ENCODE measurements around the gene AHNAK2. TPM values are rescaled to one million over a fixed set of nuclear protein-coding genes. Genes with fewer than 3 reads are reported as not detected.

Gene AHNAK2
- total and polyA plus RNA-seq, 4 donors = 3.5 to 26.6 (median 8.1) TPM

DNA sequence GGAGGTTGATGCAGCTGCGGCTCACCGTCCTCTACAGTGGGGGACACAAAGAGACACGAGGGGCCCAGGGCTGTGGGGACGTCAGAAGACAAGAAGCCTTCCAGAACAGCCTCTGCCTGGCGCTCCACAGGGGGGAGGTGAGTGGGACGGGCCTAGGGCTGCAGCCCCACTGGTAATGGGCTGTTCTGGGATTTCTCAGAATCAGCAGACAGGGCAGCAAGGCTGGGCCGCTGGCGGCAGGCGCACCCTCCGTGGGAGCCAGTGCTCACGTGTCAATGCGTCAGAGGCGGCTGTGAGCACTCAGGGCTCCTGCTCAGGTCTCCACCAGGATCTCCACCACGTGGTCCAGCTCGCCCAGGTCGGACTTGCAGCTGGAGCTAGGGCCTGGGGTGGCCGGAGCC lies 32.7 kb upstream of the AHNAK2 start:
- DNase-seq = no peak
- 85 to 86% methylated on average over 15 to 17 of the region's 17 CpGs for WGBS, 2 donors
- Histone ChIP-seq H3K27ac (ENCODE audit: low read depth in 1 of 2, low read length in 1 of 2) (no peak overlapping the region), H3K27me3 (ENCODE audit: control insufficient read depth in 3 of 3, insufficient read depth in 3 of 3, low read length in 2 of 3) (no peaks in the 10 kb centered on the region), H3K36me3 (ENCODE audit: control insufficient read depth in 4 of 4, insufficient read depth in 4 of 4, low read length in 4 of 4) (peaks cover 0 to 18% (median 9%) of the 10 kb centered on the region in 4 donors), H3K4me1 (ENCODE audit: control insufficient read depth in 5 of 5, insufficient read depth in 5 of 5, low read length in 5 of 5) (peaks cover 0 to 24% (median 11%) of the 10 kb centered on the region in 5 donors), H3K9me3 (ENCODE audit: control insufficient read depth in 4 of 4, insufficient read depth in 3 of 4, low read length in 3 of 4) (peaks cover 0 to 2% (median 0%) of the 10 kb centered on the region in 4 donors), H3K9ac (ENCODE audit: insufficient read depth in 1 of 2, low read length in 2 of 2) (no peak overlapping the region), H3K4me3 (no peak overlapping the region)
- ATAC-seq (ENCODE audit: insufficient read depth, low FRiP score) = no peak
- TF ChIP-seq, protein P1, sequence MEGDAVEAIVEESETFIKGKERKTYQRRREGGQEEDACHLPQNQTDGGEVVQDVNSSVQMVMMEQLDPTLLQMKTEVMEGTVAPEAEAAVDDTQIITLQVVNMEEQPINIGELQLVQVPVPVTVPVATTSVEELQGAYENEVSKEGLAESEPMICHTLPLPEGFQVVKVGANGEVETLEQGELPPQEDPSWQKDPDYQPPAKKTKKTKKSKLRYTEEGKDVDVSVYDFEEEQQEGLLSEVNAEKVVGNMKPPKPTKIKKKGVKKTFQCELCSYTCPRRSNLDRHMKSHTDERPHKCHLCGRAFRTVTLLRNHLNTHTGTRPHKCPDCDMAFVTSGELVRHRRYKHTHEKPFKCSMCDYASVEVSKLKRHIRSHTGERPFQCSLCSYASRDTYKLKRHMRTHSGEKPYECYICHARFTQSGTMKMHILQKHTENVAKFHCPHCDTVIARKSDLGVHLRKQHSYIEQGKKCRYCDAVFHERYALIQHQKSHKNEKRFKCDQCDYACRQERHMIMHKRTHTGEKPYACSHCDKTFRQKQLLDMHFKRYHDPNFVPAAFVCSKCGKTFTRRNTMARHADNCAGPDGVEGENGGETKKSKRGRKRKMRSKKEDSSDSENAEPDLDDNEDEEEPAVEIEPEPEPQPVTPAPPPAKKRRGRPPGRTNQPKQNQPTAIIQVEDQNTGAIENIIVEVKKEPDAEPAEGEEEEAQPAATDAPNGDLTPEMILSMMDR (IDR thresholded peaks at IDR 0.05; ENCODE audit: control extremely low read depth, extremely low read depth) = no peak

GRCh38 chr14:105010106-105010505 lies 31.9 kb upstream of the AHNAK2 start:
- H3K9ac ChIP-seq (ENCODE audit: insufficient read depth in 1 of 2, low read length in 2 of 2) = no peak overlapping the region
- WGBS, 2 donors = 90 to 93% methylated on average over 4 of the region's 4 CpGs
- ATAC-seq (ENCODE audit: insufficient read depth, low FRiP score) (no peak), DNase-seq (no peak)
- H3K9me3 ChIP-seq (ENCODE audit: control insufficient read depth in 4 of 4, insufficient read depth in 3 of 4, low read length in 3 of 4) = peaks cover 0 to 2% (median 0%) of the 10 kb centered on the region in 4 donors
- H3K4me3 ChIP-seq = no peak overlapping the region
- no peak overlapping the region for H3K27ac ChIP-seq (ENCODE audit: low read depth in 1 of 2, low read length in 1 of 2)
- H3K36me3 ChIP-seq (ENCODE audit: control insufficient read depth in 4 of 4, insufficient read depth in 4 of 4, low read length in 4 of 4) = peaks cover 0 to 18% (median 9%) of the 10 kb centered on the region in 4 donors
- H3K4me1 ChIP-seq (ENCODE audit: control insufficient read depth in 5 of 5, insufficient read depth in 5 of 5, low read length in 5 of 5) = peaks cover 0 to 22% (median 11%) of the 10 kb centered on the region in 5 donors
- TF ChIP-seq, protein P1 (IDR thresholded peaks at IDR 0.05; ENCODE audit: control extremely low read depth, extremely low read depth) = no peak
- H3K27me3 ChIP-seq (ENCODE audit: control insufficient read depth in 3 of 3, insufficient read depth in 3 of 3, low read length in 2 of 3) = no peaks in the 10 kb centered on the region

DNA sequence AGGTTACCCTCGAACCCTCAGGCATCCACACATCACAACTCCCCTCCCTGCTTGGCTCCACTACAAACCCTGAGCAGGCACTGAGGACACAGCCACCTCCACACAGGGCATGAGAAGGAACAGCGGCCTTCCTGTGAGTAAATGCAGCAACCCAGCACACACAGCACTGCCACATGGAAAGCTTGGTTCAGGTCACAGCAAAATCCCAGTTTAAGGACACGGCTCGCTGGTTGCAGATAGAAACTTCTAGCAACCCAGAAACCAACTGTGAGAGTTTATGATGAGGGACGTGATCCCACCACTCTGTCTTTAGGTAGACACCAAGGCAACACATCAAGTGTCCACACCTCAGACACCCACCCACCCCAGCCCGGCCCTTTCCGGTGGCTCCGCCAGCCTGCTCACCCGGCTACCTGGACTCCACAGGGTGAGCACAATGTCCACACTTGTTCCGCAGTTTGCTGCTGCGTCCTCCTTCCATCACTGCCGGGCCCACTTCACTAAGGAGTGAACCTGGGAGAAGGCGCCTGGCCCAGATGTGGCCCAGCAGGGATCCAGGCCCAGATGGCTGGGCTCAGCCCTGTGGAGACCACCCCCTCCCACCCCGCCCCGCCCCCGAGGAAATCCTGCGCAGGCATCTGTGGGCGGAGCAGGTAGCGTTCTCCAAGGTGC lies 29.6 kb upstream of the AHNAK2 start:
- Histone ChIP-seq H3K36me3 (ENCODE audit: control insufficient read depth in 4 of 4, insufficient read depth in 4 of 4, low read length in 4 of 4) (peaks cover 0 to 18% (median 9%) of the 10 kb centered on the region in 4 donors), H3K4me1 (ENCODE audit: control insufficient read depth in 5 of 5, insufficient read depth in 5 of 5, low read length in 5 of 5) (peaks cover 0 to 9% (median 3%) of the 10 kb centered on the region in 5 donors), H3K27me3 (ENCODE audit: control insufficient read depth in 3 of 3, insufficient read depth in 3 of 3, low read length in 2 of 3) (no peaks in the 10 kb centered on the region), H3K27ac (ENCODE audit: low read depth in 1 of 2, low read length in 1 of 2) (no peak overlapping the region), H3K9me3 (ENCODE audit: control insufficient read depth in 4 of 4, insufficient read depth in 3 of 4, low read length in 3 of 4) (peaks cover 0 to 2% (median 0%) of the 10 kb centered on the region in 4 donors), H3K4me3 (no peak overlapping the region), H3K9ac (ENCODE audit: insufficient read depth in 1 of 2, low read length in 2 of 2) (no peak overlapping the region)
- TF ChIP-seq, protein P1 (IDR thresholded peaks at IDR 0.05; ENCODE audit: control extremely low read depth, extremely low read depth) = no peak
- DNase-seq (no peak), ATAC-seq (ENCODE audit: insufficient read depth, low FRiP score) (no peak)
- 93 to 95% methylated on average over 19 of the region's 19 CpGs for WGBS, 2 donors

All from lung (tissue), 12 donors.